ENCODE results near the gene SLF1.

SLF1 gene

GRCh38 chr5:94661086-94661485, 42.6 kb downstream of the SLF1 start:
- DNase-seq (ENCODE audit: low read depth), result no peak

- no peak for DNase-seq (ENCODE audit: low read depth)
Observed at GRCh38 chr5:94667937-94668336, 49.5 kb downstream of the SLF1 start.

GRCh38 chr5:94670726-94671125, 52.3 kb downstream of the SLF1 start:
- no peak for DNase-seq (ENCODE audit: low read depth)

GRCh38 chr5:94672746-94673145, 54.3 kb downstream of the SLF1 start:
- DNase-seq (ENCODE audit: low read depth), result no peak

GRCh38 chr5:94674490-94675382, 56.3 kb downstream of the SLF1 start:
- no peak for DNase-seq (ENCODE audit: low read depth)

GRCh38 chr5:94675965-94676618, 57.6 kb downstream of the SLF1 start:
- no peak for DNase-seq (ENCODE audit: low read depth)

- DNase-seq (ENCODE audit: low read depth), result no peak
Observed at GRCh38 chr5:94682814-94683520, 64.5 kb downstream of the SLF1 start.

GRCh38 chr5:94689908-94690307, 71.4 kb downstream of the SLF1 start:
- DNase-seq (ENCODE audit: low read depth), result no peak

GRCh38 chr5:94690778-94691177, 72.3 kb downstream of the SLF1 start:
- no peak for DNase-seq (ENCODE audit: low read depth)

GRCh38 chr5:94691291-94691690, 72.8 kb downstream of the SLF1 start:
- no peak for DNase-seq (ENCODE audit: low read depth)

GRCh38 chr5:94691949-94692348, 73.5 kb downstream of the SLF1 start:
- no peak for DNase-seq (ENCODE audit: low read depth)

GRCh38 chr5:94692581-94692980, 74.1 kb downstream of the SLF1 start:
- no peak for DNase-seq (ENCODE audit: low read depth)

GRCh38 chr5:94693043-94693822, 74.8 kb downstream of the SLF1 start:
- DNase-seq (ENCODE audit: low read depth), result no peak

- no peak for DNase-seq (ENCODE audit: low read depth)
Observed at GRCh38 chr5:94693845-94694370, 75.4 kb downstream of the SLF1 start.

GRCh38 chr5:94694671-94695070, 76.2 kb downstream of the SLF1 start:
- no peak for DNase-seq (ENCODE audit: low read depth)

- no peak for DNase-seq (ENCODE audit: low read depth)
Observed at GRCh38 chr5:94698197-94698596, 79.7 kb downstream of the SLF1 start.

- DNase-seq (ENCODE audit: low read depth), result no peak
Observed at GRCh38 chr5:94699562-94699961, 81.1 kb downstream of the SLF1 start.

GRCh38 chr5:94700592-94700991, 82.1 kb downstream of the SLF1 start:
- no peak for DNase-seq (ENCODE audit: low read depth)

GRCh38 chr5:94702729-94703128, 84.3 kb downstream of the SLF1 start:
- DNase-seq (ENCODE audit: low read depth), result no peak

- DNase-seq (ENCODE audit: low read depth), result no peak
Observed at GRCh38 chr5:94705427-94705826, 87.0 kb downstream of the SLF1 start.

- DNase-seq (ENCODE audit: low read depth), result no peak
Observed at GRCh38 chr5:94707359-94707758, 88.9 kb downstream of the SLF1 start.

GRCh38 chr5:94709277-94709676, 90.8 kb downstream of the SLF1 start:
- no peak for DNase-seq (ENCODE audit: low read depth)

Measured in T follicular helper cell (primary cell).